Erythroblast (primary cell): ENCODE measurements around the gene LPAR2.

Source experiments
- GATA1 ChIP-seq: IDR thresholded peaks from 2 replicates; pipeline ENCODE4 v1.6.1; 2011; ENCODE audit warnings: low read depth, mild to moderate bottlenecking, control low read depth, low read length, moderate library complexity
- POLR2A ChIP-seq: IDR thresholded peaks from 2 replicates; pipeline ENCODE4 v1.6.1; 2011; ENCODE audit warnings: mild to moderate bottlenecking, low read length

DNA sequence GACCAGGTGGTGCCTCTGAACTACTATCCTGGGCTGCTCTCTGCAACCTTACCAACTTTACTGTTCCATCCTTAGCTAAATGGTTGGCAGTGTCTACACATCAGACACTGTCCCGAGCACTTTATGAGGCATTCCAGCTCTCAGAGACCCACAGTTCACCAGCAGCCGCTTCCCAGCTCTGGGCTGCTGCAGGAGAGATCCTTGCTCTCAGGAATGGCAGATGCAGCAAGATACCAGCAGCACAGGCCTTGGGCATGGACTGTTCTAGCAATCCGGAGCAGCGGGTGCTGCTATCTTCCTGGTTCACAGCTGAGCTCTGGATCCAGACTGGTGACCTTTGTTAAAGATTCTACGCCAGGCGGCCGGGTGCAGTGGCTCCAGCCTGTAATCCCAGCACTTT is 3.3 kb upstream of the LPAR2 start:
- TF ChIP-seq POLR2A (no peak), GATA1 (no peak)
